Measurements from ENCODE around the gene APOL3. TPM values are rescaled to one million over a fixed set of nuclear protein-coding genes. Genes with fewer than 3 reads are reported as not detected.

Gene APOL3
- total and polyA plus RNA-seq, 2 of the 13 experiments (the other 11 are each of a cell fraction or from before 2014, with no cell fraction given): 3.8 to 5.4 TPM

GRCh38 chr22:36193577-36193976, 33.0 kb upstream of the APOL3 start:
- no peaks in the 10 kb centered on the region for H4K20me1 ChIP-seq (ENCODE audit: insufficient read depth, low read length)
- TF ChIP-seq ZNF562 (CRISPR knock-in tag; IDR thresholded peaks at IDR 0.05; ENCODE audit: borderline replicate concordance) (no peak), ZNF160 (CRISPR knock-in tag; IDR thresholded peaks at IDR 0.05) (no peak), CSRNP2 (CRISPR knock-in tag; conservative IDR thresholded peaks at IDR 0.05; ENCODE audit: low read depth) (no peak), LBX2 (CRISPR knock-in tag; IDR thresholded peaks at IDR 0.05; ENCODE audit: borderline replicate concordance) (no peak), ONECUT2 (CRISPR knock-in tag; IDR thresholded peaks at IDR 0.05) (no peak), ZNF598 (CRISPR knock-in tag; IDR thresholded peaks at IDR 0.05; ENCODE audit: borderline replicate concordance) (no peak), USF2 (IDR thresholded peaks at IDR 0.05; ENCODE audit: low read depth, low read length) (no peak), USF2 (CRISPR knock-in tag; IDR thresholded peaks at IDR 0.05; ENCODE audit: borderline replicate concordance) (no peak)
- ATAC-seq (no peak), FAIRE-seq (no peak), DNase-seq (ENCODE audit: low spot score) (no peak)
- no peaks in the 10 kb centered on the region for H3K36me3 ChIP-seq (replicated peaks in 1 of 2; ENCODE audit: control insufficient read depth in 1 of 2, insufficient read depth in 2 of 2, low read length in 2 of 2)
- H3K4me3 ChIP-seq (replicated peaks in 1 of 3; ENCODE audit: insufficient read depth in 1 of 3, low read depth in 2 of 3, low read length in 3 of 3): no peak overlapping the region
- H2AFZ ChIP-seq (ENCODE audit: low read length): no peak overlapping the region
- no peak overlapping the region for H3K9ac ChIP-seq (ENCODE audit: insufficient read depth, low read depth, low read length)
- H3K27me3 ChIP-seq (ENCODE audit: control insufficient read depth in 1 of 2, insufficient read depth in 2 of 2, low read length in 2 of 2): no peaks in the 10 kb centered on the region
- in situ Hi-C loops (cut with HindIII; ENCODE audit: extremely low pct_ligation_motif_present, low pct_unique_long_range_greater_than_20kb) (no loop called here), intact Hi-C loops (cut with micrococcal nuclease; ENCODE audit: unreplicated experiment) (no loop called here)
- no peak overlapping the region for H3K27ac ChIP-seq (ENCODE audit: extremely low read length, insufficient read depth, low read length)
- H3K4me2 ChIP-seq (ENCODE audit: low read depth, low read length): no peak overlapping the region
- POLR2A ChIA-PET: no interaction called here
- CTCF ChIA-PET (ENCODE audit: low intra/inter-chr PET ratio, low total read pairs): interaction anchor here (2.5 to 3.1 kb wide), 2 partner anchors 28 to 93 kb away, joined by 14 to 22 read pairs; no protein-coding TSS in a partner anchor
- H3K4me1 ChIP-seq (ENCODE audit: insufficient read depth, low read length): peaks cover 24% of the 10 kb centered on the region
- 28% methylated on average over 3 of the region's 3 CpGs for WGBS (ENCODE audit: low lambda C conversion rate)
- H3K79me2 ChIP-seq (ENCODE audit: insufficient read depth, low read length): no peaks in the 10 kb centered on the region
- BruUV-seq (replicated peaks): no TSS peak
- no peaks in the 10 kb centered on the region for H3K9me3 ChIP-seq (ENCODE audit: low read length)

Data from HepG2 (cell line).